Kidney glomerular epithelial cell (primary cell): Measurements from ENCODE around the gene P2RY8.
"Not testable (repeated sequence)": the region's sequence is repeated elsewhere in the genome, so short reads cannot be mapped to it uniquely, and the experiment has no call there.

Experiments
- DNase-seq: peaks from one replicate; lab custom pipeline; 2025; lab: John Stamatoyannopoulos, UW

P2RY8 gene

GRCh38 chrX:1444561-1445500 lies 92.2 kb downstream of the P2RY8 start:
- DNase-seq = no peak

- DNase-seq = no peak
Observed at GRCh38 chrX:1443496-1444075, 93.4 kb downstream of the P2RY8 start.

- no peak for DNase-seq
Observed at GRCh38 chrX:1442724-1443367, 94.1 kb downstream of the P2RY8 start.

GRCh38 chrX:1442016-1442665 lies 94.8 kb downstream of the P2RY8 start:
- no peak for DNase-seq

GRCh38 chrX:1440506-1440905 lies 96.5 kb downstream of the P2RY8 start:
- DNase-seq = no peak

- DNase-seq = no peak
Observed at GRCh38 chrX:1435241-1435895, 101.6 kb downstream of the P2RY8 start.

- DNase-seq = no peak
Observed at GRCh38 chrX:1434871-1435240, 102.1 kb downstream of the P2RY8 start.

GRCh38 chrX:1433646-1434357 lies 103.2 kb downstream of the P2RY8 start:
- no peak for DNase-seq

GRCh38 chrX:1430451-1430850 lies 106.5 kb downstream of the P2RY8 start:
- no peak for DNase-seq

GRCh38 chrX:1427756-1428155 lies 109.2 kb downstream of the P2RY8 start:
- no peak for DNase-seq

- DNase-seq = not testable (repeated sequence)
Observed at GRCh38 chrX:1426321-1426720, 110.7 kb downstream of the P2RY8 start.

- DNase-seq = no peak
Observed at GRCh38 chrX:1425381-1425780, 111.6 kb downstream of the P2RY8 start.

GRCh38 chrX:1424147-1424851 lies 112.7 kb downstream of the P2RY8 start:
- no peak for DNase-seq

- DNase-seq = no peak
Observed at GRCh38 chrX:1423215-1423614, 113.8 kb downstream of the P2RY8 start.

- DNase-seq = no peak
Observed at GRCh38 chrX:1422135-1422465, 114.9 kb downstream of the P2RY8 start.

- no peak for DNase-seq
Observed at GRCh38 chrX:1421433-1422134, 115.4 kb downstream of the P2RY8 start.

- no peak for DNase-seq
Observed at GRCh38 chrX:1420371-1420770, 116.6 kb downstream of the P2RY8 start.

- DNase-seq = no peak
Observed at GRCh38 chrX:1419545-1420355, 117.2 kb downstream of the P2RY8 start.

- no peak for DNase-seq
Observed at GRCh38 chrX:1418901-1419544, 118.0 kb downstream of the P2RY8 start.
